Lower leg skin (tissue), 3 donors: ENCODE data around the gene LRP1B.

Experiments used
- POLR2A ChIP-seq, 2 donors: fragments of 450-650 bp; IDR thresholded peaks; one replicate each; pipeline ENCODE4 v1.6.1; 2016 to 2017; ENCODE audit warnings: antibody characterized with exemption in 2 of 2, mild to moderate bottlenecking in 1 of 2, moderate library complexity in 1 of 2
- TF ChIP-seq, protein P1 (sequence below), 3 donors: fragments of 450-650 bp; IDR thresholded peaks; one replicate each; pipeline ENCODE4 v1.5.1; 2016; ENCODE audit warnings: antibody characterized with exemption in 3 of 3, mild to moderate bottlenecking in 3 of 3, moderate library complexity in 2 of 3

DNA sequence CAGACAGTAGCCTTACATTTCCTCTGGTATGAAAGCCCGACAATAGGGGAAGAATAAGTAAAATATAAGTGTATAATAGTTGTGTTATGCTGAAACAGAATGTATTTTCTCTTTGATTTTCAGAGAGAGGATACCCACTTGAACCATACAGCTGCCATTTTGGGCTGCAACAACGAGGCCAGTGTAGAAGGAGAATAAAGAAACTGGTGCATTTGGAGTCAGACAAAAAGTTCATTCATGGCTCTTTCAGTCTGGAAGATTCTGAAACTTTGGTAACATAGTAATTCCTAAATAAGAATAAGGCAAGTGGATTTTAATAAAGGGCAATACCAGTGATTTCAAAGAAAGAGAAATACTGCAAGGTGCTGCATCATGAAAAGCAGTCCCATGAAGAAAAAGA lies 610.9 kb downstream of the LRP1B start:
- TF ChIP-seq, protein P1, sequence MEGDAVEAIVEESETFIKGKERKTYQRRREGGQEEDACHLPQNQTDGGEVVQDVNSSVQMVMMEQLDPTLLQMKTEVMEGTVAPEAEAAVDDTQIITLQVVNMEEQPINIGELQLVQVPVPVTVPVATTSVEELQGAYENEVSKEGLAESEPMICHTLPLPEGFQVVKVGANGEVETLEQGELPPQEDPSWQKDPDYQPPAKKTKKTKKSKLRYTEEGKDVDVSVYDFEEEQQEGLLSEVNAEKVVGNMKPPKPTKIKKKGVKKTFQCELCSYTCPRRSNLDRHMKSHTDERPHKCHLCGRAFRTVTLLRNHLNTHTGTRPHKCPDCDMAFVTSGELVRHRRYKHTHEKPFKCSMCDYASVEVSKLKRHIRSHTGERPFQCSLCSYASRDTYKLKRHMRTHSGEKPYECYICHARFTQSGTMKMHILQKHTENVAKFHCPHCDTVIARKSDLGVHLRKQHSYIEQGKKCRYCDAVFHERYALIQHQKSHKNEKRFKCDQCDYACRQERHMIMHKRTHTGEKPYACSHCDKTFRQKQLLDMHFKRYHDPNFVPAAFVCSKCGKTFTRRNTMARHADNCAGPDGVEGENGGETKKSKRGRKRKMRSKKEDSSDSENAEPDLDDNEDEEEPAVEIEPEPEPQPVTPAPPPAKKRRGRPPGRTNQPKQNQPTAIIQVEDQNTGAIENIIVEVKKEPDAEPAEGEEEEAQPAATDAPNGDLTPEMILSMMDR (IDR thresholded peaks at IDR 0.05): no peak
- no peak for TF ChIP-seq POLR2A (IDR thresholded peaks at IDR 0.05)
